ENCODE results near the gene GULP1.

GRCh38 chr2:188306271-188306670 lies 14.6 kb downstream of the GULP1 start:
- TF ChIP-seq CTCF (optimal IDR thresholded peaks at IDR 0.05 in 1 of 3, IDR thresholded peaks at IDR 0.05 in 1 of 3, conservative IDR thresholded peaks at IDR 0.05 in 1 of 3; ENCODE audit: extremely low read depth in 1 of 3, insufficient read depth in 2 of 3, low read length in 3 of 3) (no peak), EZH2 (IDR thresholded peaks at IDR 0.05; ENCODE audit: low read length) (no peak)
